ENCODE results near the gene CNTN1.

DNA sequence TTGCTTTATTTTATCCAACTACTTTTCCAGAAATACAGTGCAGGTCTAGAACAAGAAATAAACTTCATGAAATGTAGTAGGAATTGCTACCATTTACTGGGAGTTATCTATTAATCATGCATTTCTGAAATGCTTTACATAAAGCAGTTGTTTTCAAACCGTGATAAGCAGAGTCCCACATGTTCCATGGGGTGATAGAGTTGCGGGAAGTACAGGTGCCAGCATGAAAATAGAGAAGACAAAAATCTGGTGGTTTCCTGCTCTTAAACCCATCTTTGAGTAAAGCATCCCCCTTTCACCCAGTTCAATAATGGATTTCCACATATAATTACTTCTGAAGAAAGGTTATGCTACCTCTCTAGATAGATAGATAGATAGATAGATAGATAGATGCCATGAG is 372.2 kb downstream of the CNTN1 start:
- TF ChIP-seq, protein P1, sequence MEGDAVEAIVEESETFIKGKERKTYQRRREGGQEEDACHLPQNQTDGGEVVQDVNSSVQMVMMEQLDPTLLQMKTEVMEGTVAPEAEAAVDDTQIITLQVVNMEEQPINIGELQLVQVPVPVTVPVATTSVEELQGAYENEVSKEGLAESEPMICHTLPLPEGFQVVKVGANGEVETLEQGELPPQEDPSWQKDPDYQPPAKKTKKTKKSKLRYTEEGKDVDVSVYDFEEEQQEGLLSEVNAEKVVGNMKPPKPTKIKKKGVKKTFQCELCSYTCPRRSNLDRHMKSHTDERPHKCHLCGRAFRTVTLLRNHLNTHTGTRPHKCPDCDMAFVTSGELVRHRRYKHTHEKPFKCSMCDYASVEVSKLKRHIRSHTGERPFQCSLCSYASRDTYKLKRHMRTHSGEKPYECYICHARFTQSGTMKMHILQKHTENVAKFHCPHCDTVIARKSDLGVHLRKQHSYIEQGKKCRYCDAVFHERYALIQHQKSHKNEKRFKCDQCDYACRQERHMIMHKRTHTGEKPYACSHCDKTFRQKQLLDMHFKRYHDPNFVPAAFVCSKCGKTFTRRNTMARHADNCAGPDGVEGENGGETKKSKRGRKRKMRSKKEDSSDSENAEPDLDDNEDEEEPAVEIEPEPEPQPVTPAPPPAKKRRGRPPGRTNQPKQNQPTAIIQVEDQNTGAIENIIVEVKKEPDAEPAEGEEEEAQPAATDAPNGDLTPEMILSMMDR (IDR thresholded peaks at IDR 0.05): no peak
- TF ChIP-seq POLR2A (IDR thresholded peaks at IDR 0.05) (no peak), EP300 (IDR thresholded peaks at IDR 0.05) (no peak)

All from ovary (tissue), 3 donors.